ENCODE data around the gene TEDC1.

TEDC1 gene

DNA sequence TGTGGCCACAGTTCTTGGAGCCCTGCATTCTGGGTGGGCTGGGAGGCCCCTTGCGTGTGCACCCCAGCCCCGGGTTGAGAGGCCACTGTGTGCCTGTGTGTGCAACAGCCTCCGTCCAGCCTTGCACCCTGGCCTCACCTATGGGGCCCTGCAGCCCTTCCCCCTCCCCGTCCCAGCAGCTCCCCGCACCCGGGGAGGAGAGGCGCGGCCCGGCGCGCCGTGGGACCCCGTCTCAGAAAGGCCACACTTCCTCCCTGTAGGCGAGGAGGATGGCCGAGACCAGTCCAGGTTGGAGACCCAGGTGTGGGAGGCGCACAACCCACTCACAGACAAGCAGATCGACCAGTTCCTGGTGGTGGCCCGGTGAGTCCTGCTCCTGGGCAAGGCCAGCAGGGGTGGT is 33.0 kb upstream of the TEDC1 start:
- FAIRE-seq: no peak

DNA sequence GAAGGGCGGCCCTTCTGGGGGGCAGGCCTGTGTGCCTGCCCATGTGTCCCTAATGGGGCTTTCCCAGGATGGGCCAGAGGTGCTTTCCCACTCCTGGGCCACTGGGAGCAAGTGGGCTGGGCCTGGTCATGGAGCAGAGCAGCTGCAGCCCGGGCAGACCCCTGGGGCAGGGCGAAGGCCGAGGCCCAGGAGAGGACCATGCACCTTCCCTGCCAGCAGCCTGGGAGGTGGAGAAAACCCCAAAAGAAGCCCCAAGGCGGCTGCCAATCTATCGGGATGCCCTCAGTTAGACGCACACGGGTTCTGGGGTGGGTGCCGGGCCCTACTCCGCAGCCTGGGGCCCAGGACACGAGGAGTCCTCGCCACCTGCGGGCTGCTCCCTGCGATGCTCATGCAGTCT is 32.5 kb upstream of the TEDC1 start:
- FAIRE-seq: no peak

- FAIRE-seq: no peak
These were observed 30.9 kb upstream of the TEDC1 start for GRCh38 chr14:105460116-105460515.

GRCh38 chr14:105460616-105461015 is 30.4 kb upstream of the TEDC1 start:
- no peak for FAIRE-seq

- FAIRE-seq: no peak
These were observed 29.1 kb upstream of the TEDC1 start for GRCh38 chr14:105461903-105462302.

- no peak for FAIRE-seq
These were observed 26.5 kb upstream of the TEDC1 start for GRCh38 chr14:105464501-105464900.

- FAIRE-seq: no peak
These were observed 25.6 kb upstream of the TEDC1 start for GRCh38 chr14:105465209-105466031.

DNA sequence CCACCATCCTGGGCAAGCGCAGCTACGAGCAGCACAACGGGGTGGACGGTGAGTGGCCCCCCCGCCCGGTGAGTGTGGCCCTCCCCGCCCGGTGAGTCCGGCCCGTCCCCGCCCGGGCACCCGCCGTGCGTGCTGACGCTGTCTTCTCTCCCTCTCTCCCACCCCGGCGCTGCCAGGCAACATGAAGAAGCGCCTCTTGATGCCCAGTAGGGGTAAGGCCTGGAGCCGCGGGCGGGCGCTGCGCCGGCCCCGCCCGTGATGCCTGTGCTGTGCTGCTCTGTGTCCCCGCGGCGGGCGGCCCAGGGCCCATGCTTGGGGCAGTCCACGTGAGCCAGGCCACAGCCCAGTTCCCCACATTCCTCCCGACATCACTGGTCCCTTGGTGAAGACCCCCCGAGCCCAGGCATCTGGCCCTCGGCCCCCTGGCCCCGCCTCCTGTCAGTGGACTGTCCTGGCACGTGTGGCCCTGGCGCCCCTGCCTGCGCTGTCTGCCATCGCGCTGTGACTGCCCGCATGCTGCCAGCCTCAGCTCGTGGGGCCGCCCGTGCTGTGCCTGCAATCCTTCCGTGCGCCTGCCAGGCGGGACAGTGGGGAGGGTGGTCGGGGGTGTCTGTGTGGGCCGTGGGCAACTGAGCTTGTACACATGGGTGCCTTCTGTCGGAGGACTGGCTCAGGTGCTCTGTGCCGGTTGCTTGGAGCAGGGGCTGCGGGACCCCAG is 24.4 kb upstream of the TEDC1 start:
- FAIRE-seq: no peak

GRCh38 chr14:105467249-105467941 is 23.7 kb upstream of the TEDC1 start:
- FAIRE-seq: no peak

- FAIRE-seq: no peak
These were observed 23.0 kb upstream of the TEDC1 start for GRCh38 chr14:105467942-105468471.

DNA sequence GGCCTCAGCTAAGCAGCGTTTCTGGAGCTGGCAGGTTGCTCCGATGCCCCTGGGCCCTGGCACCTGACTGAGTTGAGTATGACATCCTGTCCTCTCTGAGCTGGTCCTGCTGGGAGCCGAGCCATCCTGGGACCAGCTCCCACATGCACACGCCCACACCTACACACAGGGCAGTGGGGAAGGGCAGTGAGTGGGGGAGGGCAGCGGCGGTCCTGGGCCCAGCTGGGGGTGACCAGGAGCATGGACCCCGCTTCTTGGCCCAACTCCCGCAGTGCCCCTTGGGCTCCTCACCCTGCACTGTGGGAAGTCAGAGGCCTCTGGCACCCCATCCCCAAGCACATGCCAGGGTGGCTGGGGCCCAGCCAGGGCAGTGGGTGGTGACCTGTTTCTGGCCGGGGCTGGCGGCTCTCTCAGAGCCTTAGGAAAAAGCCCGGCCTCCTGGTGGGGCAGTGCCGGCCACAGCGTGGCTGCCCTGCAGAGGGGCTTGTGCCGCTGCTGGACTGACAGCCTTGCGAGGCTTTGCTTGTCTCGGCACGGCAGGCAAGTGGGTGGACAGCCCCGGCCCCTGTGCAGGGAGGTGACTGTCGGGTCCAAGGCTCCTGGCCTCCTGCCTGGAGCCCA is 22.3 kb upstream of the TEDC1 start:
- no peak for FAIRE-seq

DNA sequence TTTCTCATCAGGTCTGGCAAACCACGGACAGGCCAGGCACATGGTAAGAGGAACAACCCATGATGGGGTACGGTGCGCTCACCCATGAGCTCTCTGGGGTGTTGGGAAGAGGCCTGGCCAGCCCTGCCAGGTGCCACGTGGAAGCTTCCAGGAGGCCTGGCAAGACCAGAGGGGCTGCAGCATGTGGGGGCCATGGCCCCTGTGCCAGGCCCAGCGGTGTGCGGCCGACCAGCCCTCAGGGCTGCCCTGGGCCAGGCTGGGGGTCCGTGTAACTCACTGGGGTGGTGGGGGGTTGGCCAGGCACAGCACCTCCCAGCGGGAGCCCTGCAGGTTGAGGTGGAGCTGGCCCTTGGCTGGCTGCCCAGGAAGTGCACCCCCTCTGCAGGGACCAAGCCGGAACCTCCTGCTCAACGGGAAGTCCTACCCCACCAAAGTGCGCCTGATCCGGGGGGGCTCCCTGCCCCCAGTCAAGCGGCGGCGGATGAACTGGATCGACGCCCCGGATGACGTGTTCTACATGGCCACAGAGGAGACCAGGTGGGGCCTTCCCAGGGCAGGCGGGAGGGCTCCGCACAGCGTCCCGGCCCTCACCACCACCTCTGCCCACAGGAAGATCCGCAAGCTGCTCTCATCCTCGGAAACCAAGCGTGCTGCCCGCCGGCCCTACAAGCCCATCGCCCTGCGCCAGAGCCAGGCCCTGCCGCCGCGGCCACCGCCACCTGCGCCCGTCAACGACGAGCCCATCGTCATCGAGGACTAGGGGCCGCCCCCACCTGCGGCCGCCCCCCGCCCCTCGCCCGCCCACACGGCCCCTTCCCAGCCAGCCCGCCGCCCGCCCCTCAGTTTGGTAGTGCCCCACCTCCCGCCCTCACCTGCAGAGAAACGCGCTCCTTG is 21.3 kb upstream of the TEDC1 start:
- no peak for FAIRE-seq

DNA sequence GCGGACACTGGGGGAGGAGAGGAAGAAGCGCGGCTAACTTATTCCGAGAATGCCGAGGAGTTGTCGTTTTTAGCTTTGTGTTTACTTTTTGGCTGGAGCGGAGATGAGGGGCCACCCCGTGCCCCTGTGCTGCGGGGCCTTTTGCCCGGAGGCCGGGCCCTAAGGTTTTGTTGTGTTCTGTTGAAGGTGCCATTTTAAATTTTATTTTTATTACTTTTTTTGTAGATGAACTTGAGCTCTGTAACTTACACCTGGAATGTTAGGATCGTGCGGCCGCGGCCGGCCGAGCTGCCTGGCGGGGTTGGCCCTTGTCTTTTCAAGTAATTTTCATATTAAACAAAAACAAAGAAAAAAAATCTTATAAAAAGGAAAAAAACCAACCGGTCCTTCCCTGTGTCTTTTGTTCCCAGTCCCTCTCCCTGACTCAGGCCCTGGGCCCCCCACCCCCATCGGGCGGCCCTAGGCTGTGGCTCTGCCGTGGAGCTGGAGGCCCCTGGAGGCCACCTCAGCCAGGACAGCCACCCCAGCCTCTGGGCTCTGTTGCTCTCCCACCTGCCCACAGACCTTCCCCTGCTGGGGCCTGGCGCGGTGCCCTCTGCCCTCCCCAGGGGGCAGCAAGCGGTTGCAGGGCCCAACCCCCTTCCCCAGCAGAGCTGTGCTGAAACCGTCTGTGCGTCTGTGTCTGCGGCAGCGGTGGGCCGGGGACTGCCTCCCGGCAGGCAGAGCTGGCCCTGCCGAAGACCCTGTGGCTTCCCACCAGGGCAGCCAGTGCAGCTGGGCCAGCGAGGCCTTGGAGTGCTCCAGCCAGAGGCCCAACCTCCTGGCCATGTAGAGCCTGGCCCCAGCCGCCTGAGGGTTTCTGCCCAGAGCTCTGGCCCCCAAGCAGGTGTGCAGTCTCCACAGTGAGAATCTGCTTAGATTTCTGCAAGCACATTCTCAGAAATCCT is 20.4 kb upstream of the TEDC1 start:
- FAIRE-seq: no peak

DNA sequence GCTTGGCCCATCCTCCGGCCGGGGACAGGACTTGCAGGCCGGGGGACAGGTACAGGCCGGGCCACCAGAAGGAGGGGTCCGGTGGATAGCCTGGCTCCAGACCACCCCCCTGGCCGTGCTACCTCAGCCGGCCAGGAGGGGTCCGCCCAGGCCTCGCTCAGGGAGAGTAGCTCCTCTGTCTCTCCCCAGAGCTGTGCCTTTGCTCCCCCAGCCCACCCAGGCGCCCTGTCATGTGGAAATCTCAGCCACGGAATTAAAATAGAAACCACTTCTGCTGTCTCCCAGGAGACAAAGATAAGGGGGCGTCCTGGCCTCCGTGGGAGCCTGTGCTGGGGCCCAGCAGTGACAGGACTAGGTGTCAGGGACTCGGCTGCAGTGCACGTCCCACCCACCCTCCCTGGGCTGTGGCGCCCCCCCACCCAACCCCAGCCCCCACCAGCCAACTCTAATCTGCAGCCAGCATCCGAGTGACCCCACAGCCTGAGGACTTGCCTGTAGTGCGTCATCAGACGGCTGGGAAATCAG is 19.7 kb upstream of the TEDC1 start:
- FAIRE-seq: no peak

DNA sequence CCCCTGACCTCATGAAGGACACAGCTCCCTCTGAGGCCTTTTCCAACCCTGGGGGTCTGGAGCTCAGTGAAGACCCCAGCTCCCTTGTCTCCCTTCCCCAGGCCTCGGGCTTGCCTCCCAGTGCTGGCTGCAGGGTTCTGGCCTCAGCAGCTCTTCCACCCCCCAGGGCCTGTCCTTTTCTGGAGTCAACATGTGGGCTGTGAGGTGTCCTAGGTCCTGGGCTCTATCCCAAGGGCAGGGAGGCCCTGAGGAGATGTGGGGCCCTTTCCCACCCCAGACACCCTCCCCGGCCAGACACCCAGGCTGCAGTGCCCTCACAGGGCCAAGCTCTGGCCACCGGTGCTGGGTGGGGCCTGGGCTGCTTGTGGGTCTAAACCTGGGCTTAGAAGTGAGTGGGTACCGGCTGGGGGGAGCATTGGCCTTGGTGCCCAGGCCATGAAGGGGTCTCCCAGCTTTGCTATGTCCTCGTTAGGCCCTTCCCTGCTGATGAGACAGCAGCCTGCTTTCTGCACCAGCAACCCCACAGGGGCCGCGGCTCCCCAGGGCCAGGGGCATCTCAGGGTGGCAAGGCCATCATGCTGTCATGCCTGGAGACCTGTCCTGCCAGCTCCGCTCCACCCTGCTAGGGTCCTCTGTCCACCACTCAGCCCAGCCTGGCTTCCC is 19.1 kb upstream of the TEDC1 start:
- no peak for FAIRE-seq

- no peak for FAIRE-seq
These were observed 18.5 kb upstream of the TEDC1 start for GRCh38 chr14:105472486-105472991.

GRCh38 chr14:105473033-105473676 is 17.9 kb upstream of the TEDC1 start:
- FAIRE-seq: no peak

GRCh38 chr14:105473677-105474482 is 17.2 kb upstream of the TEDC1 start:
- no peak for FAIRE-seq

All from colon (tissue), 2 donors.